ENCODE results near the gene CLDN16. TPM values are rescaled to one million over a fixed set of nuclear protein-coding genes. Genes with fewer than 3 reads are reported as not detected.

CLDN16 gene
- polyA plus RNA-seq, 2 of the 4 experiments (the other 2 are of a cell fraction) = 0.21 to 0.66 TPM

- no peak for DNase-seq (ENCODE audit: low read depth in 1 of 2, low spot score in 1 of 2)
- WGBS (ENCODE audit: missing lambda C conversion rate) = 90% methylated on average over 8 of the region's 8 CpGs
- Histone ChIP-seq H3K27ac (no peak overlapping the region), H3K4me2 (no peak overlapping the region), H3K4me3 (no peak overlapping the region), H3K4me1 (no peaks in the 10 kb centered on the region), H3K9me3 (no peaks in the 10 kb centered on the region)
- ATAC-seq = no peak
- no peak for TF ChIP-seq MAZ (IDR thresholded peaks at IDR 0.05; ENCODE audit: borderline replicate concordance, low read depth, low read length)
- TF ChIP-seq JUN (IDR thresholded peaks at IDR 0.05) = no peak
- no peak for TF ChIP-seq ZSCAN20 (CRISPR knock-in tag; IDR thresholded peaks at IDR 0.05)
- POLR2A ChIA-PET = no interaction called here
- CTCF ChIA-PET = interaction anchor here (0.8 to 1.2 kb wide), 3 partner anchors 9 to 83 kb away, joined by 3 to 4 read pairs (median 3); partner anchors contain the start of gene CLDN1
- no peak for FAIRE-seq
Measured at GRCh38 chr3:190404715-190405114, 16.8 kb downstream of the CLDN16 start.

- Histone ChIP-seq H3K27ac (no peak overlapping the region), H3K4me1 (no peaks in the 10 kb centered on the region), H3K4me2 (no peak overlapping the region), H3K9me3 (no peaks in the 10 kb centered on the region), H3K4me3 (no peak overlapping the region)
- no peak for FAIRE-seq
- 91% methylated on average over 1 of the region's 3 CpGs for WGBS (ENCODE audit: missing lambda C conversion rate)
- ATAC-seq = no peak
- TF ChIP-seq ATOH8 (CRISPR knock-in tag; IDR thresholded peaks at IDR 0.05; ENCODE audit: low read depth) (no peak), CEBPB (IDR thresholded peaks at IDR 0.05) (no peak), TP53 (CRISPR knock-in tag; IDR thresholded peaks at IDR 0.05) (no peak), FOXS1 (CRISPR knock-in tag; IDR thresholded peaks at IDR 0.05) (no peak), FOSB (CRISPR knock-in tag; IDR thresholded peaks at IDR 0.05) (no peak), EHMT2 (IDR thresholded peaks at IDR 0.05; ENCODE audit: low read depth) (no peak), ZSCAN20 (CRISPR knock-in tag; IDR thresholded peaks at IDR 0.05) (no peak), FOSL2 (IDR thresholded peaks at IDR 0.05) (no peak), FOSL2 (CRISPR knock-in tag; IDR thresholded peaks at IDR 0.05) (no peak)
- CTCF ChIA-PET = interaction anchor here (0.7 to 1.9 kb wide), 4 partner anchors 9 to 447 kb away, joined by 3 to 7 read pairs (median 3); no protein-coding TSS in a partner anchor
- DNase-seq (ENCODE audit: low read depth in 1 of 2, low spot score in 1 of 2) = no peak
- POLR2A ChIA-PET = no interaction called here
Measured at GRCh38 chr3:190414297-190414696, 26.3 kb downstream of the CLDN16 start.

GRCh38 chr3:190424108-190424477, 36.1 kb downstream of the CLDN16 start:
- Histone ChIP-seq H3K27ac (peak overlapping the region in 1 of 2 experiments; percentile 38; a peak in 1 of 6 replicates), H3K9me3 (no peaks in the 10 kb centered on the region), H3K4me3 (no peak overlapping the region), H3K4me1 (no peaks in the 10 kb centered on the region; the same call in 2 of the 3 replicates), H3K4me2 (0 out of 3 replicates have a peak overlapping the region, but pooled peaks have one; percentile 25)
- DNase-seq (ENCODE audit: low read depth in 1 of 2, low spot score in 1 of 2) (no peak), FAIRE-seq (no peak), ATAC-seq (peak; percentile 19 to 38; a peak in 3 of 6 replicates)
- TF ChIP-seq NPAS2 (CRISPR knock-in tag; IDR thresholded peaks at IDR 0.05; ENCODE audit: borderline replicate concordance) = no peak
- TF ChIP-seq PHF8 (IDR thresholded peaks at IDR 0.05; ENCODE audit: borderline replicate concordance, low read depth) = no peak
- no peak for TF ChIP-seq ZNF302 (CRISPR knock-in tag; IDR thresholded peaks at IDR 0.05)
- no peak for TF ChIP-seq HDAC2 (IDR thresholded peaks at IDR 0.05)
- no peak for TF ChIP-seq CTCF (IDR thresholded peaks at IDR 0.05)
- TF ChIP-seq TP53 (CRISPR knock-in tag; IDR thresholded peaks at IDR 0.05) = no peak
- TF ChIP-seq CBX2 (IDR thresholded peaks at IDR 0.05; ENCODE audit: borderline replicate concordance, low read depth) = no peak
- POLR2A ChIA-PET = interaction anchor here (1.0 to 1.4 kb wide), 2 partner anchors 38 to 102 kb away, joined by 3 to 5 read pairs; partner anchors contain the start of gene CLDN1
- WGBS (ENCODE audit: missing lambda C conversion rate) = 63% methylated on average over 2 of the region's 2 CpGs
- CTCF ChIA-PET = interaction anchor here (0.6 to 3.2 kb wide), 13 partner anchors 10 to 1192 kb away, joined by 3 to 28 read pairs (median 4); partner anchors contain the start of gene CLDN1
